Measurements from ENCODE around the gene FRMD1.

The FRMD1 gene

GRCh38 chr6:168113226-168113625 lies 34.2 kb upstream of the FRMD1 start:
- in situ Hi-C loops (cut with HindIII; ENCODE audit: low sequenced_read_pairs) = no loop called here

- in situ Hi-C loops (cut with HindIII; ENCODE audit: low sequenced_read_pairs) = no loop called here
Measured at GRCh38 chr6:168111911-168112310, 32.9 kb upstream of the FRMD1 start.

- in situ Hi-C loops (cut with HindIII; ENCODE audit: low sequenced_read_pairs) = no loop called here
Measured at GRCh38 chr6:168110437-168110836, 31.4 kb upstream of the FRMD1 start.

- in situ Hi-C loops (cut with HindIII; ENCODE audit: low sequenced_read_pairs) = no loop called here
Measured at GRCh38 chr6:168109171-168109570, 30.2 kb upstream of the FRMD1 start.

- in situ Hi-C loops (cut with HindIII; ENCODE audit: low sequenced_read_pairs) = no loop called here
Measured at GRCh38 chr6:168107191-168107983, 28.4 kb upstream of the FRMD1 start.

- in situ Hi-C loops (cut with HindIII; ENCODE audit: low sequenced_read_pairs) = no loop called here
Measured at GRCh38 chr6:168106633-168107005, 27.6 kb upstream of the FRMD1 start.

GRCh38 chr6:168105813-168106632 lies 27.0 kb upstream of the FRMD1 start:
- in situ Hi-C loops (cut with HindIII; ENCODE audit: low sequenced_read_pairs) = no loop called here

- in situ Hi-C loops (cut with HindIII; ENCODE audit: low sequenced_read_pairs) = no loop called here
Measured at GRCh38 chr6:168104636-168105035, 25.6 kb upstream of the FRMD1 start.

- in situ Hi-C loops (cut with HindIII; ENCODE audit: low sequenced_read_pairs) = no loop called here
Measured at GRCh38 chr6:168103050-168103830, 24.2 kb upstream of the FRMD1 start.

- in situ Hi-C loops (cut with HindIII; ENCODE audit: low sequenced_read_pairs) = no loop called here
Measured at GRCh38 chr6:168102315-168102985, 23.4 kb upstream of the FRMD1 start.

- in situ Hi-C loops (cut with HindIII; ENCODE audit: low sequenced_read_pairs) = no loop called here
Measured at GRCh38 chr6:168101590-168102314, 22.7 kb upstream of the FRMD1 start.

- in situ Hi-C loops (cut with HindIII; ENCODE audit: low sequenced_read_pairs) = no loop called here
Measured at GRCh38 chr6:168100803-168101589, 22.0 kb upstream of the FRMD1 start.

- in situ Hi-C loops (cut with HindIII; ENCODE audit: low sequenced_read_pairs) = no loop called here
Measured at GRCh38 chr6:168100011-168100802, 21.2 kb upstream of the FRMD1 start.

GRCh38 chr6:168099201-168100010 lies 20.4 kb upstream of the FRMD1 start:
- in situ Hi-C loops (cut with HindIII; ENCODE audit: low sequenced_read_pairs) = no loop called here

- in situ Hi-C loops (cut with HindIII; ENCODE audit: low sequenced_read_pairs) = no loop called here
Measured at GRCh38 chr6:168098431-168098861, 19.4 kb upstream of the FRMD1 start.

- in situ Hi-C loops (cut with HindIII; ENCODE audit: low sequenced_read_pairs) = no loop called here
Measured at GRCh38 chr6:168097621-168098430, 18.8 kb upstream of the FRMD1 start.

- in situ Hi-C loops (cut with HindIII; ENCODE audit: low sequenced_read_pairs) = no loop called here
Measured at GRCh38 chr6:168097221-168097620, 18.2 kb upstream of the FRMD1 start.

All from endothelial cell of hepatic sinusoid (primary cell).